GM18499 (cell line): ENCODE data around the gene KRT7.
"Not testable (repeated sequence)": the region's sequence is repeated elsewhere in the genome, so short reads cannot be mapped to it uniquely, and the experiment has no call there.

Source experiments
- ATAC-seq: cut with Tn5 transposase; IDR thresholded peaks from one replicate; pipeline ENCODE4 v1.9.1; 2021; ENCODE audit warnings: moderate number of reproducible peaks; ENCODE audit not compliant: insufficient read depth, unreplicated experiment

The KRT7 gene

DNA sequence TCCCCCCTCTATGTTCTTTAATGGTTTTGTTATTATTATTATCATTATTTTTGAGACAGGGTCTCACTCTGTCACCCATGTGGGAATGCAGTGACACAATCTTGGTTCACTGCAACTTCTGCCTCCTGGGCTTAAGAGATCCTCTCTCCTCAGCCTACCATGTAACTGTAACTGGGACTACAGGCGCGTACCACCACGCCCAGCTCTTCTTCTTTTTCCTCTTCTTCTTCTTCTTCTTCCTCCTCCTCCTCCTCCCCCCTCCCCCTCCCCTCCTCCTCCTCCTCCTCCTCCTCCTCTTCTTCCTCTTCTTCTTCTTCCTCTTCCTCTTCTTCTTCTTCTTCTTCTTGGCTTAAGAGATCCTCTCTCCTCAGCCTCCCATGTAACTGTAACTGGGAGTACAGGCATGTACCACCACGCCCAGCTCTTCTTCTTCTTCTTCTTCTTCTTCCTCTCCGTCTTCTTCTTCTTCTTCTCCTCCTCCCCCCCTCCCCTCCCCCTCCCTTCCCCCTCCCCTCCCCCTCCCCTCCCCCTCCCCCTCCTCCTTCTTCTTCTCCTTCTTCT is 5.4 kb upstream of the KRT7 start:
- no peak for ATAC-seq

DNA sequence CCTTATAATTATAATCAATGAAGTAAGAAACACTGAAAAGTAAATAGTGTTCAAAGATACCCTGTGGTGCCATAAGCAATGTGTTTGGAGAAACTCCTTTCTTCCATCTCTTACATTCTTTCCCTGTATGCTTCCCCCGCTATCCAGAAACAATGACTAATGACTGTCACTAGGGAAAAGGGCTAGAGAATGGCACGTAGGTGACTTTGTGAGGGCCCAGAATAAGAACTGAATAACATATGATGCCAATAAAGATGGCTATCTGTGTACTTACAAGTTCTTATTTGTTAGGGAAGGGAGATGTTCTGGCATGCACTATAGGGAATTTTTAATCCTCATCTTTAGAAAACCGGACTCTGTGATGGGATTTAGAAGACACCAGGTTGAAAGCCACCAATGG is 4.7 kb upstream of the KRT7 start:
- no peak for ATAC-seq

DNA sequence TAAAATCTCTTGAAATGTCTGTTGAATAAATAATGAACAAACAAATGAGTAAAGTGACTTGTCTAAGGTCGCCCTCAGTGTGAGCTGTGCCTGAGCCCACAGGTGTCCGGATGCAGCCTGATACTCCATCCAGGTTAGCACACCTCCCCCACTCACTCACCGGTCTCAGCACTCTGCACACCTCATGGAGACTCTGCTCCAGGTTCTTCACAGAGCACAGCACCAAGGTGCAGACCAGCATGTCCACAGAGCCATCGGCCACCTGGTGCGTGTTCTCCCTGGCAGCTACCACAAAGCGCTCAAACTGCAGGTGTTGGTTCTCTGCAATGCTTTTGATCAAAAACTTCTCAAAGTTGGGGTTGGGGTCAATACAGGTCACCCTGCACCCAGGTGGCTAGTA is 4.1 kb upstream of the KRT7 start:
- no peak for ATAC-seq

DNA sequence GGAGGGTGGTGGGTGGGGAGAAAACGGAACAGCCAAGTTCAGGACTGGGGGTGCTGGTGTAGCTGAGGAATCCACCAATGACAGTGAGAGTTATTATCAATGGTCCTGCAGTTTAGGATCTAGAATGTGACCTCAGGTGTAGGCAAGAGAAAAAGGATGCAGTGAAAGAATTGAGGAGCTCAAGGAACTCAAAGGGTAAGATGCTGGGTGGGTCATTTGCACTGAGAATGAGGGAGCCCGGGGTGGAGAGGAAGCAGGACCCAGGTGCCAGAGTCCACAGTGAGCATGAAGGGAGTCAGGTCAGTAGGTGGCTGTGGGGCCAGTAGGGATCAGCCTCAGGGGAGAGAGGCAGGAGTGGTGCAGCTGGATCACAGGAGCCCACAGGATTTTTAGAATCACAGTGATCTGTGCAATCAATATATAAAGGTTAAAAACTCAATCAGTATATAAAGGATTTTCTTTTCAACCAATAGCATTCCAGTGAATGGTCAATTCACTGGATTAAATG is 3.2 kb upstream of the KRT7 start:
- ATAC-seq: no peak

DNA sequence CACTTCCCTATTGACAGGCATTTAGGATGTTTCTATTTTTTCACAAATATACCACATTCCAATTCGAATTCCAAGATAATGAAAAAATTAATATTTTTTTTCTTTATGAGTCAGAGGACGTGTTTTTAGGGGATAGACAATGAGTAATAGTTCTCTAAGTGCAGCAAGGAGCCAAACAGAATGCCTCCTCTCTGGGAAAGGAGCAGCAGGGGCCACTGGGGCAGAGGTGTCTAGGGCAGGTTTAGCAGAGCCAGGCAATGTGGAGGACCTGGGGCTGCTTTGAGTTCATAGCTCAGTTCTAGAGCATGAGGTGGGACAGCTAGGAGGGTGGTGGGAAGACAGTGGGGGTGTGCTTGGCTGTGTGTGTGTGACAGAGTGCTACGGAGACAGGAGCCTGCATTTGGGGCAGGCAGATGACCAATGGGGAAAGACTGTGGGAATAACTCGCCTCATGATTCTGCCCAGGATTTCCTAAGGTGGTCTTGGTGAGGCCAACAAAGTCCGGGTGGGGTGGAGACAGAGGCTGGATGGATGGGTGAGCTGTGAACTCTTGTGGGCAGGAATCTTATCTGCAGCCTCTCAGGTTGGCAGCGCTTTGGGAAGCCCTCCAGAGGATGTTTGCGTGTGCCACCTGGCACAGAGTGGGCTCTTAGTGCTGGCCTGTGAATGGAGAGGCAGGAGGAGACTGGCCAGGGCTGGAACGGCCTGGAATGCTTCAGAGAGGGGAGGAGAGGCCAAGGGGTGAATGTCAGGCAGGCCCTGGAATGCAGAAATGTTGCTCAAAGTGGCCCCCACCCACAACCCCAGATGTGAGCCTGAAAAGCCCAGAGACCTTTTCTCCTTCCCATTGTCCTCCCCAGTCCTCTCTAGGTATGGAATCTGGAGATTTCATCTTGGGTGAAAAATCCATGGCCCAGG is 2.4 kb upstream of the KRT7 start:
- no peak for ATAC-seq

DNA sequence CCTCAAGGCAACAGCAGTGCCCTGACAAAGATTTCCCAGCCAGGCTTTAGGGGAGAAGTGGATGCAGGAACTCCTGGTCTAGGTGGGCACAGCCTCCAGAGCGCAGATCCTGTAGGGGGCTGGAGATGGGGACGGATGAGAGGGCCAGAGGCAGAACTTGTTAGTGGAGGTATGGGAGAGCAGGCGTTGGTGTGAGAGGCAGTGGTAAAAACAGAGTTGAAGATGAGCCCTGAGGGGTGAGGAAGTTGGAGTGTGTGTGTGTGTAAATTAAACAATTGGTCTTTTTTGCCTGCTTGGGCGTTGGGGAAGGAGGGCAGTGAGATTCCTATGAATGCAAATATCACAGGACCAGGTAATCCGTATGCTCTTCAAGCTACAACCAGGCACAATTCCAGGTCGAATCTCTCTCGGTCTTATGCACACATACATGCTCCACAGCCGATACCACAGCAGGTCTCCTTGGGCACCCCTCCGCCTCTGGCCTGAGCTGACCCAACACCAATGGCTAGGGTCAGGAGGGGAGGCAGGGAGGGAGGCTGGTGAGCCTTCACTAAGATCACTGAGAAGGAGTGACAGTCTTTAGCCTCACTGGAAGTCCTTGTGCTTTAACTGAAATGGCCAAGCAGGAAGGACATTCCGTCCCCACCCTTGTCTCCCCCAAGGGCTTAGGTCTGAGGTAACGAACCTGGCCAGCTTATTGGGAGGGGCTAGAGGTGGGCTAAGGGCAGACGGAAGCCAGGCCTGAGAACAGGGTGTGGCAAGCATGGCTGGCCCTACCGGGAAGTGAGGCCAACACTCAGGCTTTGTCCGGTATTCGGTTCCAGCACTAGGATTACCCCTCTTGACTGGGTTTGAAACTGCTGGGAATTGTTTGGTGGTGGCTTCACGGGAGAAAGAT is 1.5 kb upstream of the KRT7 start:
- ATAC-seq: no peak

DNA sequence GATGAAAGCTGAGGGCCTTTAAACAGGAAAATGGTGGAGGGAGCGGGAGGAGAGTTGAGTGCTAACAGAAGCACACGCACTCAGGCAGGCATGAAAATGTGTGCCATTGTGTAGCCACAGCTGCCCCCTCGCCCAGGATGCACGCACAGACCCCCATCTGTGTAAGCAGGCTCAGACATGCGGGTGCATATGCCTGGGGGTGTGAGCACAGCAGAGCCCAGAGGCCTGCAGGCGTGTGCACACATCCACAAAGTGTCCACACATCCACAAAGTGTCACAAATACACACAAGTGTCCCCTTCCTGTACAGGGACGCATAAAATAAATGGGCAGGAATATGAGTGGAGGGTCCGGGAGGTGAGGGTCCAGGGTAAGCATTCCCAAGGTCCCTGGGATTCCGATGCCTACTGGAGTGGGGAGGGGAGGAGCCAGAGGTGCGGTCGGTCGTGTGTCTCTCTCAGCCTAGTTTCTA is 805 bp upstream of the KRT7 start:
- ATAC-seq: no peak

DNA sequence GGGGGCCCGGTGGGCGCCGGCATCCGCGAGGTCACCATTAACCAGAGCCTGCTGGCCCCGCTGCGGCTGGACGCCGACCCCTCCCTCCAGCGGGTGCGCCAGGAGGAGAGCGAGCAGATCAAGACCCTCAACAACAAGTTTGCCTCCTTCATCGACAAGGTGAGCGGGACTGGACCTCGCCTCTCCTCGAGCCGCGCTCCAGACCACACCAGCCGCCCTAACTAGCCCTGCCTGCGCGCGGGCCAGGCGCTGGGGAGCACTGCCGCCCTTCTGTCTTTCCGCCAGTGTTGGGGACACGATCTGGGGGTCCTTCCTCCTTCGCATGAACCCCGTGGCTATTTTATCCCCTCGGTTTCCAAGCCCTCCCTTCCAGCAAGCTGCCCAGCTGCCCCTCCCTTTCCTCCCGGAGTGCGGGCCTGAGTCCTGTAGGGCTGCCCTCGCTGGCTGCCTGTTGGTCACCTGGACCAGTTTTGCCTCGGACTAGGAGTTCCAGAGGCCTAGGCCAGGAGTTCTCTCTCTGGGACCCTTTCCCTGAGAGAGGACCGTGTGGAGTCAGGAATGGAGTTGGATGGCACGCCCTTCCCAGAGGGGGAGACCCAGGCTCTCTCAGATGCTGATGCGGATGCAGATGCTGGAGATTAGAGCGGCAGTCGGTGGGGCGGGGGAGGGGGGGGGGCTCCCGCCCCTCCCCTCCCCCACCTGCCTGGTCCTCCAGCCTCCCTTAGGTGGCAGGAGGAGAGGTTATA is 592 bp downstream of the KRT7 start:
- ATAC-seq: no peak

DNA sequence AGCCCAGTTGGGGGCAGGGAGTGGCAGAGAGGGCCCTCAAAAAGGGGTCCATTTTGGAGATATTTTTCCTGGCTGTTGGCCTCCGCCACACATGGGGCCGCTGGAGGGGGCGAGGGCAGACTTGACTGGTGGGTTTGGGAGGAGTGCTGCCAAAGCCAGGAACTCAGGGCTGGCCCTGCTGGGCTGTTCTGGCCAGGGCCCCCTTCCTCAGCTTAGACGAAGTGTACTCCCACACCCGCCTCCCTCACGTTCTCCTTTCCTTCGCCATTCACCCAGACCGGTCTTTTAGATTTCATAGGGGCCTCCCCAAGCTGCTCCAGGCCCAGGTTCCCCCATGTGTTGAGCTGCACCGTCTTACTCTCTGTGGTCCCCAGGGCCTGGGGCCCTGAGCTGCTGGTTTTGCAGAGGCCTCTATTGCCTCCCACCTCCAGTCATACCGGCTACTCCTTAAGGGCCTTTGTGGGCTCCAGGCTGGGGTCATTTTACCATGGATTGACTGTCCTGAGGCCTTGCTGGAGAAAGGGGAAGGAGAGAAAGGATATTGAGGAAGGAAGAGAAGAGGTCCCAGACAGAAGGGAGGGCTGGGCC is 1.3 kb downstream of the KRT7 start:
- no peak for ATAC-seq

DNA sequence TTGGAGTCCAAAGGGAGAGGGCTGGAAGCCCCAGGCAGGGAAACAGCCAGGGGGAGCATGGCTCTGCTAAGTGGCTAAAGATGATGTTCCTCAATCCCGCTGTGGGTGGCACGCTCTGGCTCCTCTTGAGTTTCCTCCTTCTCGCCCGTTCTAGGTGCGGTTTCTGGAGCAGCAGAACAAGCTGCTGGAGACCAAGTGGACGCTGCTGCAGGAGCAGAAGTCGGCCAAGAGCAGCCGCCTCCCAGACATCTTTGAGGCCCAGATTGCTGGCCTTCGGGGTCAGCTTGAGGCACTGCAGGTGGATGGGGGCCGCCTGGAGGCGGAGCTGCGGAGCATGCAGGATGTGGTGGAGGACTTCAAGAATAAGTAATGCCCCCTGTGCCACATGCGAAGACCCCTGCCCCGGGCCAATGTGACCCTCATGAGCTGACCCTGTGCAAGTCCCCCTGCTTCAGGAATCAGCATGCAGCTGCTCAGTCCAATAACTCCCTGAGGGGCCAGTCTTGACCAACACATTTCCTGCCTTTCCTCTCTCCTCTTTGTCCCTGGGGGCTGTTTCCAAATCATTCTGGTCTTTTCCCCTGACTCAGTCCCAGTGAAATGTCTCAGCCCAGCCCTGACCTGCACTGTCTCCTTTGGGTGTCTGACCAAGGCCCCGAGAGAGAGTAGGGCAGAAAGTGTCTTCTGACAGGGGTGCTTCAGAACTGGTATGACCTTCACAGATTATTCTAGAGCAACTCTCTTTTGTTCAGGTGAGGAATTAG is 2.1 kb downstream of the KRT7 start:
- no peak for ATAC-seq

DNA sequence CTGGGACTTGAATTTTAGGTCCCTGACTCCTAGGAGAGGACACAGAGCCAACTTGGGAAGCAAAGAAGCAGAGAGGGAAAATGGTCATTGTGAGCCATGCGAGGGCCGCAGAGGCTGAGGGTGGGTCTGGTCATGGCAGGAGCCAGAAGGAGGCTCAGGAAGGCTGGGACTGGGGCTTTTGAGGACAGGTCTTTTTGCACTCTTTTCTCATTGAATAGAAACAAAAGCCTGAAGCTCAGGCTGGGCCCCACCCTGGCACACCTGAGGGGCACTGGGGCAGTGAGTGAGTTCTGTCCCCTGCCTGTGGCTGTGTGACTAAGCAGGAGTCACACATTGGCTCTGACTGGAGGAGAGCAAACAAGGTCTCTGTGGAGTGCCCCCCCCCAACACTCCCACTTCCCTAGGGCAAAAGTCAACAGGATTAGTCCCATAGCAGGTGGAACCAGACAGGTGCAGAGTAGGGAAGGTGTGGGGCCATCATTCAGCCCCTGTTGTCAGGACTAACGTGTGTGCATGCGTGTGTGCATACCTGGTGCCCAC is 2.8 kb downstream of the KRT7 start:
- ATAC-seq: no peak

DNA sequence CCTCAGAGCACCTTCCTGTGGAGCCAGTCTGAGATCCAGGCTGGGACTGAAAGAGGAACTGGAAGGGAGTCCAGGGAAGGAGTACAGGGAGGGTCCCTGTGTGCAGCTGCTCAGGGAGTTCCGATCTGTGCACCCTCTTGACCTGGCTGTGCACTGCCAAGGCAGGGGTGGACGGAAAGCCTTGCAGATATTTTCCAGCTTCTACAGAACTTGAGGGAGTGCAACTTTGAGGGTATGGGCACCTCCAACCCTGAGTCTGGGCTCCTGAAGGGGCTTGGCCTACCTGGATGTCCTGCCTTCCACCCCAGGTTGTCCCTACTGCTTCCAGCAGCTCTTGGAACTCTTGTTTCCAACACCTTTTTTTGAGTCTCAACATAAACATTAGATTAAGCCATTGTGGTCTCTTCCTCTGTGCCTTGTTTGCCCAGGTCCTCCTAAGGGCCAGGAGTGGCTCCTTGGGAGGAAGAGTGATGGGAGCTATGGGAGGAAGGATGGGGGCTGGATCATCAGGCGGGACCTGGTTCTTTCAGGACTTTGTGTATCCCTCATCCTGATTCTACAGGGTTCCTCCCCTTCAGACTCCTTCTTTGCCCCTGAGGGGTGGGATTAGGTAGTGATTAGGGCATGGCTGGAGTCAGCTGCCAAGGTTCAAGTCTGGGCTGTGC is 3.5 kb downstream of the KRT7 start:
- ATAC-seq: no peak

DNA sequence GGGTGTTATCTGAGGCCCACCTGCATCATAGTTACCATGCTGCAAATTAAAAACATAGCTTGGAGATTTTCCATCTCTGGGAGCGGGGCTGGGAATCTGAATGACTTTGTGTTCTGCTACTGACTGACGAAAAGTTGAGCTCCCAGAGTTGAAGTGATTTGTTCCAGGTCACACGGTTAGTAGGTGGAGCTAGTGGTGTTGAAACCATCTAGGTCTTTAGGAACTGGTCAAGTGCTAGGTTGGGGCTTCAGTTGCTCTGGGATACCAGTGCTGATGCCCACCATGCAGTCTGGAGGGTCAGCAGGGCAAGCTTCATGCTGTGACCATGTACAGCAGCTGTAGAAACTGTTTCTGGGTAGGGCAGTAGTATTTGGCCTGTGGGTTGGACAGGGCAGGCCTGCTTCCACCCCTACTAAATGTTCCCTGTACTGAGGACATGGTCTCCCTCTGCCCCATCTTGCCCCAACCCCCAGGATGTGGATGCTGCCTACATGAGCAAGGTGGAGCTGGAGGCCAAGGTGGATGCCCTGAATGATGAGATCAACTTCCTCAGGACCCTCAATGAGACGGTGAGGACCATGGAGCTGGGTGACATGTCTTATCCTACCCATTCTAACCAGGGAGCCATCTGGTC is 5.3 kb downstream of the KRT7 start:
- no peak for ATAC-seq

DNA sequence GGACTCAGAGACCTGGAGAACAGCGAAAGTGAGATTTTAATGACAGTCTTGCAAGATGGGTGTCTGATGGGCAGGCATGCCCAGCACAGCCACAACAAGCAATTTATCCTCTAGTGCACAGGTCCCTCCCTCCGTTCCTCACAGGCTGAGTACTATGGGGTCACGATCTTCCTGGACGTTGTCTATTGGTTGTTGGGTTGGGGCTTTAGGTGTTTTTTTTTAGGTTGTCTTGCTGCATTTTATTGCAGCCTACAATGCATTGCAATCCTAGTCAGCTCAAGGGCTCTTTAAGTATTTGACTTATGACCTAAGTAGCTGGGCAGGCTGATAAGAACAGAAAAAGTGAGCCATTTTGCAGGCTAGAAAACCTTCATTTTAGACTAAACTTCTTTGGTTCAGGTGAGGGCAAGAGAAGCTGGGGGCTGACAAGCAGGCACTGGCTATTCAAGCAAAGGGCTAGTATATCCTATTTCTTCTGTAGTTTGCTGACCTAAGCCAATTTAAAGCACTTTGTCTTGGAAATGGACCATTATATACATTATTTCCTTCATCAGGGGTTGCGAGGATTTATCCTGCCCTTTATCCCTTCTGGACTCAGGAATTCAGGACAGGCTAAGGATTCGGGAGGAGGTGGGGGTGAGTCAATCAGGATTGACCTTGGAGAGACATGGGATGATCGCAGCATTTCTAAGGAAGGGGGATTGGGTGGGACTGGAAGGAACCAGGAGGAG is 6.0 kb downstream of the KRT7 start:
- no peak for ATAC-seq

DNA sequence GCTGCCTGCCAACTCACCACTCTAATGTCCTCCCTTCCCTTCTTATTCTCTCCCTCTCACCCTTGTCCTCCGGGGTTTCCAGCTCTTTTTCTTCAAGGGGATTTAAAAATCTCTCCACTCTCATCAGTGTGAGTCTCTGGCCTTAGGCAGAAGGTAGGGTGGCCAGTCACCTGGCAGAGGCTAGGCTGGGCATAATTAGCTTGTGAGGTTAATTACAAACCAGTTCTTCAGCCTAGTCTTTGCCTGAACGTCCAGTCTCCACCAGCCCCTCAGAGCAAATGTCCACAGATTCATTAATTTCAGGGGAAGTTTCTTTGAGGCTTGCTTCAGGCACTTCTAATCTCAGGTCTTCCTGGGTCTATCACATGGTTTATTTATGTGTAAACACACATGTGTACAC is 6.7 kb downstream of the KRT7 start:
- no peak for ATAC-seq

DNA sequence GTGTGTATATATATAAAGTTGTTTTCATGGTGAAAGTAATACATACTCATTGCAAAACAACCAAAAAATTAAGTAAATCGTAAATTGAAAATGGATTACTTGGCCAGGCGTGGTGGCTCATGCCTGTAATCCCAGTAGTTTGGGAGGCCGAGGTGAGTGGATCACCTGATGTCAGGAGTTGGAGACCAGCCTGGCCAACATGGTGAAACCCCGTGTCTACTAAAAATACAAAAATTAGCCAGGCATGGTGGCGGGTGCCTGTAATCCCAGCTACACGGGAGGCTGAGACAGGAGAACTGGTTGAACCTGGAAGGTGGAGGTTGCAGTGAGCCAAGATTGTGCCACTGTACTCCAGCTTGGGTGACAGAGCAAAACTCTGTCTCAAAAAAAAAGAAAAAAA is 7.2 kb downstream of the KRT7 start:
- ATAC-seq: not testable (repeated sequence)

DNA sequence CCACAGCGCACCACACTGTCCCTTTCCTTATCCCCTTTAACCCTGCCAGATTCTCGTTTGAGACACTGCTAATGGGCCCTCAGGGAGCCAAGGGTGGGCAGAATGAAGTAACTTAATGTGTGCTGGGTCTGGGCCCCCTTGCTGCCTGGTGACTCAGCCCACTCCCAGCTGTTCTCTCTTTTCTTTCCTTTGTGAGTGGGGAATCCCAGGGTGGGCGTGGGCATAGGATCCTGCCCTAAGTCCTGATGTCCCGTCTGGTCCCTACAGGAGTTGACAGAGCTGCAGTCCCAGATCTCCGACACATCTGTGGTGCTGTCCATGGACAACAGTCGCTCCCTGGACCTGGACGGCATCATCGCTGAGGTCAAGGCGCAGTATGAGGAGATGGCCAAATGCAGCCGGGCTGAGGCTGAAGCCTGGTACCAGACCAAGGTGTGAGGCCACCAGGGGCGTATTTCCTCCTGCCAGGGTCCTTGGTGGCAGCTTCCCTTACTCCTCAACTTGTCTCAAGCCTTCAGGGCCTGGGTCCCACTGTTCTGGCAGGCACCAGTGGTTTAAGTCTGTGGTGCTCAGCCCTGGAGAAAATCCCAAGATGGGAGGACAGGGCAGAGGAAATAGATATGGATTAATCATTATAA is 8.3 kb downstream of the KRT7 start:
- no peak for ATAC-seq
